Right kidney (tissue), 1 donor: ENCODE data around the gene TUBG1.
A peak's percentile ranks its signal among the peaks of the same experiment; 100 is the strongest.

Experiments
- DNase-seq: peaks from one replicate; pipeline ENCODE4 v3.0.0-alpha.2; 2016

Gene TUBG1

DNA sequence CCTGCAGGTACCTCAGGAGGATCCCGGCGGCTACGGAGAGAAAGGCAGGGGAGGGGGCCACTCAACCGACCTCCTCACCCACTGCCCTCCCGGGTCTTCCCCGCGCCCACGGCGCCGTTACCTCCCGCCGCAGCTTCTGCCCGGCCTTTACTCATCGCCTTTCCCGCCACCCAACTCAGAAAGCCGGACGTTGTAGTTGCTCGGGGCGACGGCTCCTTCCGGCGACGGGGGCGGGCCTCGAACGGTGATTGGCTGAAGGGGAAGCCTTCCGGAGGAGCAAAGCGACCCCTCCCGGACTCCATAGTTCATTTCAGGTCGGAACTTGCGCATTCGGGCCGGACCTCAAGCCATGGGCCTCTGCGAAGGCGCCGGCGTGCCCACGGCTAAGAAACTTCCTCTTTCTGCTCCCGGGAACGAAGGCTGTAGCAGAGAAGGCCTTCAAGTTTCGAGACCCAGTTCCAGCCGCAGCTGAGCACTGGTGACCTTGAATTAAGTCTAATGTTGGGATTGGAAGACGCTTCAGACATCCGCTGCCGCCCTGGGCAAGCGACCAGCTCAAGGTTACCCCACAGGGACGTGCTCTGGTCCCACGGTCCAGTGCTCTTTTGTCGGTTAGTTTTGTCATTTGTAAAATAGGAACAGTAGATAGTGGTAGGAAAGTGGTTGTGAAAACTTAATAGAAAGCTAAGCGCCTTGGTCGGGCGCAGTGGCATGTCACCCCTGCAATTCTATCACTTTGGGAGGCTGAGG lies 31.8 kb upstream of the TUBG1 start, which contains the start of gene PSMC3IP:
TSS of gene PSMC3IP (minus strand) at position 198 of the 750 bp plus-strand sequence. CDS start at position 155, 43 bp downstream.
- DNase-seq, result peak; percentile 88

DNA sequence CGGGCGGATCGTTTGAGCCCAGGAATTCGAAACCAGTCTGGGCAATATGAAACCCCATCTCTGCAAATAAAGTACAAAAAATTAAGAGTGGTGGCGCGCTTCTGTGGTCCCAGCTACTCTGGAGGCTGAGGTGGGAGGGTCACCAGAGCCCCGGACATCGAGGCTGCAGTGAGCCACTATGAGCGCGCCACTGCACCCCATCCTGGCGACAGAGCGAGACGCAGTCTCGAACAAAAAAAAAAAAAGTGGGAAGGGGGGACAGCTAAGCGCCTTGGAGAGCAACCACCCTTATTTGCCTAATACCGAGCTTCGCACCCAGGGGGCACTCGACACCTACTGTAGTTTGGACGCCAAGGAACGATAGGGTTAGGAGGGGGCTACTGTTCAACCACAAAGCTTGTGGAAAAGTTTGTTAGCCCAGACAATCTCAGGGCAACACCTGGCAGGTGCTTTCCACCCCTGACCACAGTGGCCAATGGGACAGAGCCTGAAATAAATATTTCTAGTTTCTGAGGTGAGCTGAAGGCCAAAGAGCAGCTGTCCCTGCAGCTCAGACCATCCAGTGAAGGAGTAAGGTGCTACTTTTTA lies 31.1 kb upstream of the TUBG1 start:
- DNase-seq, result no peak

DNA sequence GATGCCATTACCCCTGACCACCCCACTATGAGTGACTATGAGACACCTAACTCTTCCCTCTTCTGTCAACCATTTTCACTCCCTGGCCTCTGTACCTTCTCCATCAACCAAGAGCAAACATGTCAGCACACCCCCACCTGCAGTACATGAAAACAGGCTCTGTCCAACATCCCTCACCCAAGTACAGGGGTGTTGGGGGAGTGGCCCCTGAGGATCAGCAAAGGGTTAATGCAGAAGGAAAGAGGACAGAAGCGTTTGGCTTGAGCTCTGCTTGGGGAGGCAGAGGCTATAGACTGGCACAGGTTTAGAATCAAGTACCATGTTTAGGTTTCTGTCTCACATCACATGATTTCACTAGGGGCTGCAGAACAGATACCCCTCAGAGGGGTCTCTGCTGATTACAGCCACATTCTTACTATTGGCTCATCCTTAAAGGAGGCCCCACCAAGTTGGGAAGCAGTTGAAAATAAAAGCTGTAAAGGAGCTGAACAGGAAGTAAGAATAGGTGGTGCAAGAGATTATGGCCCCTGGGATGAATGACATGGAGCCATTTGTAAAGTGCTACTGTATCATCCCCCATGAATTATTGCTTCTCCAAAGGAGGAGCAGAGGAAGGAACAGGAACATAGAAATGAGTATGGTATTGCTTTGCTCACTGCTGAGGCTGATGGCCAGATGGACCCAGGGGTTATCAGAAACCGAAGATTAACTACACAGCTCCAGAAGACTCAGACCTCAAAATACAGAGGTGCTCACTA lies 29.5 kb upstream of the TUBG1 start:
- no peak for DNase-seq

DNA sequence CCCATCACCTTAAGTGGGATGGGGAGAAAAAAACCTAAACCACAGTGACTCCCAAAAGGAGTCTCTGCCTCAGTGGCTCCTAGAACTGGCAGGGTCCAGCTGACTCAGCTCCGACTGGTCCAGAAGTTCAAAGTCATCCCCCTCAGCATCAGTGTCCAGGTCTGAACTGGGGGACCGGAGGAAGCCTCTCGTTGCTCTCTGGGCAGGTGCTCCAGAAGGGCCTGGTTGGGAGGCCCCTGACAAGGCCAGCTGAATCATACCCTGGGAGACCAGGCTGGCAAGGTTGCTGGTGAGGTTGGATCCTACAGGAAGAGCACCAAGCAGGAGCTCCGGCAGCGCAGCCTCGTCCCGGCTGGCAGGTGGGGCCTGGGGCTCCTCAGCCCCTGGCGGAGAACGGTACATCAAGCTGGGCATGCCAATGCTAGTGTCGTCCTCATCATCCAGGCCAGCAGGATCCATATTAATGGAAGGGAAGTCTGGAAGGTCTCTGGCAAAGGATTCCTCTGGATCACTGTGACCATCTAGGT lies 27.7 kb upstream of the TUBG1 start:
- no peak for DNase-seq

DNA sequence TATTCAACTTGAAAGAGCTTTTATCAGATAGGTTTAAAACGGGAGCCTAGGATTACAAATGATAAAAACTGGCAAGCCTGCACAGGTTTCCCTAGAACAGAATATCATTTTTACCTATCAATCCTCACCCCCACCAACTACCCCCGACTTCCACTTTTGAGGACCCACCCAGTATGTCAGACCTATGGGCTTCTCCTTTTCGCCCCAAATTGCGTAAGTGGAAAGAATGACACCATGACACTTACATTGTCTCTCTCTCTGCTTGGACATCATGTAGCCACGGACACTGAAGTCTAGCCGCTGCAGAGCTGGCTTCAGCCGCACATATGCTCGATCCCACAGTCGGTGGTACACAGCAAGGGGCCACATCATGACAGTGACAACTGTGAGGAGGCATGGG lies 24.6 kb upstream of the TUBG1 start:
- DNase-seq, result no peak

DNA sequence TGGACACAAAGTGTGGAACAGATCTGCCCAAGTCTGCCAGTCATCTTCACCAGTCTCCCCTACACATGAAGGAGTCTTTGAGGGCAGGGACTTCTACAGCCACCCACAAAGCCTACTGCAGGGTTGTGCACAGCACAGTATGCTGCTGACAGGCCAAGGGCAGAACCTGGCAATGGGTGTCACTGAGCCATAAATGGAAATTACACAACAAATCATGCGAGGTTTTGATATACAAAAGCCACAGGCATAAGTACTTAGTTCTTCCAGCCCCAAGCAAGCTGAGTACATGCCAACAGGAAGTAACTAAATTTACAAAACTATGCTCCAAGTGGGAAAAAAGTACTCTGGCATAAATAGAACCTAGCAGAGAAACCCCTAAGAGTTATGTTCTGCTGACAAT lies 24.1 kb upstream of the TUBG1 start:
- DNase-seq, result no peak

DNA sequence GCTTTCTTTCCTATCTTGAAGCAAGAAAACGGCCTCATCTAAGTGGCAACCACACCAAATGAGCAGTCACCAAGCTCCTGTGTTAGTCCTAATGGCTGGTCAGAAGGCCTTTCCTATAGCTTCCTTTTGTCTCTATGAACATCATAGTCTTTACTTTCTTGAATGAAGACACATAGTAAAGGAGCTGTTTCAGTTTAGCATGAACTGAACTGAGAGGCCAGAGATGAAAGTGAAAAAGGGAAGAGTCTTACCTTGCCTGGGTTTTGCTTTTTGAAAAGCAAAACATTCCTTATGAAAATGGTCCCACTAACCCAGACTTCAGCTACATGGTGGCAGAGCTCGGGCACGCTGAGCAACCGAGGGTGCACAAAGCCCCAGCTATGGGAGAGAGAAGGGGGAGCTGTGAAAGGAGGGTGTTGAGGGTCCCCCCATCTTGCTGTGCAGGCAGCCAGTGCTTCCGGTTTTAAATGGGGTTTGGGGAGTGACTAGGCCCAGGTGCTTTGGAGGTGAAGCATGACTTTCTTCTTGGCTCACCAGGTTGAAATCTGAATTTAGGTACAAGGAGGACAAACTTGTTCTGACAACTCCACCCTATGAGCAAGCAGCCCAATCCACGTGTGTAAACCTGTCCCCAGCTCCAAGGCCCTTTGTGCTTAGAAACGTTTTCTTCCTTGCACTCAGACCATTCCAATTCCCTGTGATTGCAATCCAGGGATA lies 22.8 kb upstream of the TUBG1 start:
- DNase-seq, result no peak

DNA sequence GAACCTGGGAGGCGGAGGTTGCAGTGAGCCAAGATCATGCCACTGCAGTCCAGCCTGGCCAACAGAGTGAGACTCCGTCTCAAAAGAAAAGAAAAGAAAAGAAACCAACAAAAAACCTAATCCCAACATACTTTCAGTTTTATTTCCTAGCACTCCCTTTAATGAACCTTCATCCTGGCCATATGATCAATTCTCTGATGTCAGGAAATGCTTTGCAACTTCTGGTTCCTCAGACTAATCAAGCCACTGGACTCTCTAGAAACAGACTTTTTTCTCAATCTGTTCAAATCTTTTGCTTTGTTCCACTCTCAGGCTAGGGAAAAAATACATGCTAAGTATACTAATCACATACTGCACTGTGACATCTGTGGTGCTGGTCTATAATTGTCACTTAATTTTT lies 18.6 kb upstream of the TUBG1 start:
- no peak for DNase-seq

DNA sequence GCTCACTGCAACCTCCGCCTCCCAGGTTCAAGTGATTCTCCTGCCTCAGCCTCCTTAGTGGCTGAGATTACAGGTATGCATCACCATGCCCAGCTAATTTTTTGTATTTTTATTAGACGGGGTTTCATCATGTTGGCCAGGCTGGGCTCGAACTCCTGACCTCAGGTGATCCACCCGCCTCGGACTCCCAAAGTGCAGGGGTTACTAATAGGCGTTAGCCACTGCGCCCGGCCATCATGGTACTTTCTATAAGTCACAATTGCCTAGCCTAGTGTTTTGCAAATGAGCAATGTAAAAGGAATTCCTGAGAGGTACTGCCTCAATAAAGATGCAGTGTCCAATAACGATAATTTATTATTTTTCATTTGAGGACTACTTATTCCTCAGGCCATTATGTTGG lies 18.1 kb upstream of the TUBG1 start:
- no peak for DNase-seq

DNA sequence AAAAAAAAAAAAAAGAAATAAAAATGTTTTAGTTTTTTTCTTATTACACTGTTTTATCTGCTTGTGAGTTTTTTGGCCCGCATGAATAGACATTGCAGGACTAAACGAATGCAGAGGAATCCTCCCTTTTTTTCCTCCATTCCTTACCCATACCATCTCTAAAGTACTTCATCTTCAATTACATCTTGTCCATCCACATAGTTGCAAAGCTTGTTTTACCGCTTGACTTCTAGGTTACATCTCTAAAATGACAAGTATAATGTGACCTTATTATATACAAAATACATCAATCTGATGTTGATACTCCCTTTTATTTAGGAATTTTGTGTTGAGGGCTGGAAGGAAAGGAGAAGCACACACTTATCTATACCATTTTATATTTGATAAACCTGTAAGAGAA lies 13.1 kb upstream of the TUBG1 start:
- no peak for DNase-seq

DNA sequence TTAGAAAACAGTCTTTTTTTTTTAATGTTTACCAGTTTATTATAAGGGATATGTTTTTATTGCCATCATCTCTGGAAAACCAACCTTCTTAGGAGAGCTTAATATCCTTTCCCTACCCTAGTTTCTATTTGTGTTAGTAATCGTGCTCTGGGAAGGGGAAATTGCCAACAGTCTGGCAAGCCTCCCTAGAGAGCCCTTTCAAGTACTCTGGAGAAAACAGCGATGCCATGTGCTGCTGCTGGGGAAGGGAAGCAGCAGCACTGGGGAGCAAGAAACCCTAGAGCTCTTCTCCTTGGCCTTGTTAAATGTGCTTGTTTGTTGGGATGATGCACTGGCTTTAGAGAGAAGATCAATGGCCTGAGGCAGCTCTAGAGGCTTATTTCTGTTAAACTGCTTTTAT lies 10.6 kb upstream of the TUBG1 start:
- DNase-seq, result no peak

DNA sequence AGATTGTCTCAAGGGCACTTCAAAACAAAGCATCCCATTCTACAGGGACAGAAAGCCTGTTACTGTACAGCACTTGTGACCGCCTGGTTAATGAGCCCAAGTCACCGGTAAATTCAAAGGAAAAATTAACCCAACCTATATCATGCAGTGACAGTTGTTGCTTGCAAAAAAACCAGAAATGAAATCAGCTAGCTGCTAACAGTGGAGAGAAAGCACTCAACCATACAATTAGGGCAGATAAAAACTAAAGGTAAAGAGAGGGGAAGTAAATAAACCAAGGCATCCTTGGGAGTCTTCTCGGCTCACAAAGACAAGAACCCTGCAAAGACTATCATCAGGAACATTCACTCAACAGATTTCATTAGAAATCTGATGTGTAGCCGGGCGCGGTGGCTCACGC lies 6.2 kb upstream of the TUBG1 start:
- DNase-seq, result no peak

DNA sequence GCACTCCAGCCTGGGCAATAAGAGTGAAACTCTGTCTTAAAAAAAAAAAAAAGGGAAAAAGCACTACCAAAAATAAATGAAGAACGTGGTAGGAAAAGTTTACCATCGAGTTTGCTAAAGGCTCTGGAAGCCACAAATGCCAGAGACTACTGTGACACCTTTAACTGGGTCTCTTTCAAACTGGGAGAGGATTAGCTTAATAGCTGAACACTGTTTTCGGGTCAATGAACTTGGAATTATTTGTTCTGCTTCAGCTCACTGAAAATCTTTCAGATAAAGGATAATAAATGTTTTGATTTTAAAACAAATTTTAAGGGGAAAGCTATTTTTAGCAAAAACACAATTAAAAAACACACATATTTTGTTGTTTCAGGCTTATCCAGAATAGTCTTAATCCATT lies 1.7 kb upstream of the TUBG1 start:
- DNase-seq, result no peak

DNA sequence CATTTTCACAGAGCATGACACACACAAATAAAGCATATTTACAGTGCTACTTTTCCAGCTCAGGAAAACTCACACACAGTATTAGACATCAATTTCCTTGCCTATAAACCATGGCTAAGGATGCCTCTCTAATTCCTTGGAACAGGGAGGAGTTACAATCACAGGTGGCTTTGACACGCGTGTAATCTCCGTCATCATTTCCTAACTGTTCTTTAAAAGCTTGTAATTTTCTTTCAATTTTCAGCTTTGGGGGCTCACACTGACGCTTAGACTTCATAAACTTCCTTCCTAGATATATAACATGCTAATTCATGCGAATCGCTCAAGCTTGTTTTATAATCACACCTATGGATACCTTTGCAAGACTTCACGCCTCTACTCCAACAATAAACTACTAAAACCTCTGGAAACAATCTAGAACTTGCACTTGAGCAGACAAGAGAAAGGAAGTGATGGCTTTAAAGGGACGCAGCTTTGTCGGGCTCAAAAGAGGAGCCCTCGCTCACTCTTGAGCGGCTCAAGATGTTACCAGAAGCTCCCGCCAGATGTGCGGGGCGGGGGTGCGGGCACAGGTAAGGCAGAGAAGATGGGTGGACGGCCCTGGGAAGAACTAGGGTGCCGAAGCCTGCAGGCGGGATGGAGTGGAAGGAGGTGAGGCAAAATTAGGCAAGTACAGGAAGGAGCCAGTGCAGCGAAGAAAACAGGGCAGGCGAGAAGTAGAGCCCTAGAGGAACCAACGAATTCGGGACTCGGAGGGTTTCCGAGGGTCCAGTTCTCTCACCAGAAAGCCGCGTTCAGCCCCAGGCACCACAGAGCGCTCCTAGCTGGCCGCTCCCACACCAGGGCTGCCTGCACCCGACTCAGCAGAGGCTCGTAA lies 940 bp upstream of the TUBG1 start:
- no peak for DNase-seq

DNA sequence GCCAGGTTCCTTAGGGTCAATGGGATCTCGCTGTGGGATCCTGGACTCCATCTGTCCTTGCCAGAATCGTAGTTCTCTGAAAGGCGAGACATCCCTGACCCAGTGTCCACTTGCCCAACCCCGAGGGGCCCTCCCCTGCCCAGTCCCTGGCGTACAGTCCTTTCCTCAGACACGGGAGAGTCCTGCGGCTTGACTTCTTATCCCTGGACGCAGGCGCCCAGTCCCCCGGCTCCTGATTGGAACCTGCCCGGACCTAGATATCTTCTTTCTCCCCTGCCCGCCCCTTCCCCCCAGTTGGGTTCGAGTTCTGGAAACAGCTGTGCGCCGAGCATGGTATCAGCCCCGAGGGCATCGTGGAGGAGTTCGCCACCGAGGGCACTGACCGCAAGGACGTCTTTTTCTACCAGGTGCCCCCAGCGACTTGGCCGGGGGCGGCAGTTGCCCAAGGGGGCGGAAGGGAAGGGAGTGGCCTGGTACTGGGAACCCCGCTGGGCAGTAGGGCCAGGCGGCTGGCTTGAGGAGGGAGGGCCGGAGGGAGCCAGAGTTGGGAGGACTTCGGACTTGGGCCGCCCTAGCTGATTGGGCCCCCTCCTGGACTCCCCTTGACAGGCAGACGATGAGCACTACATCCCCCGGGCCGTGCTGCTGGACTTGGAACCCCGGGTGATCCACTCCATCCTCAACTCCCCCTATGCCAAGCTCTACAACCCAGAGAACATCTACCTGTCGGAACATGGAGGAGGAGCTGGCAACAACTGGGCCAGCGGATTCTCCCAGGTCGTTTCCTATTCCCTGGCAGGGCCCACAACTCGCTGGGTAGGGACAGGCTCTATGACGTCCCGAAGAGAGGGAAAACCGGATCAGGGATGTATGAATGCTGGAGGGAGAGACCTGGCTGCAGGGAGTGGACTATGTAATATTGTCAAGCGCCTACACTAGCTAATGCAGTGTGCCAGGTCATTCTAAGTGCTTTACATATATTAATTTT lies 625 bp downstream of the TUBG1 start:
- DNase-seq, result peak; percentile 16

DNA sequence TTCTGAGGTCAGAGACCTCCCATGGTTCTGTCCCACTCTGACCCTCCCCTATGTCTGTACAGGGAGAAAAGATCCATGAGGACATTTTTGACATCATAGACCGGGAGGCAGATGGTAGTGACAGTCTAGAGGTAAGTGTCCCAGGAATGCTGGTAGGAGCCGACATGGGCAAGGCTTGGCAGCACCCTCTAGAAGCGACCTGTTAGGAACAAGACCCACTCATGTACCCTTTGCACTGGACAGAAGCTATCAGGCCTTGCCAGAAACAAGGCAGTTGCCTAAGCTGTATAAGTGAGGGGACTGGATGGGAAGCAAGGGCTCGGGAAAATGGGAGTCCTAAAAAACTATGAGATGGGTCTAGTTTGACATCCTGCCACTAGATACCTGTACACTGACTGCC lies 2.5 kb downstream of the TUBG1 start:
- DNase-seq, result no peak

DNA sequence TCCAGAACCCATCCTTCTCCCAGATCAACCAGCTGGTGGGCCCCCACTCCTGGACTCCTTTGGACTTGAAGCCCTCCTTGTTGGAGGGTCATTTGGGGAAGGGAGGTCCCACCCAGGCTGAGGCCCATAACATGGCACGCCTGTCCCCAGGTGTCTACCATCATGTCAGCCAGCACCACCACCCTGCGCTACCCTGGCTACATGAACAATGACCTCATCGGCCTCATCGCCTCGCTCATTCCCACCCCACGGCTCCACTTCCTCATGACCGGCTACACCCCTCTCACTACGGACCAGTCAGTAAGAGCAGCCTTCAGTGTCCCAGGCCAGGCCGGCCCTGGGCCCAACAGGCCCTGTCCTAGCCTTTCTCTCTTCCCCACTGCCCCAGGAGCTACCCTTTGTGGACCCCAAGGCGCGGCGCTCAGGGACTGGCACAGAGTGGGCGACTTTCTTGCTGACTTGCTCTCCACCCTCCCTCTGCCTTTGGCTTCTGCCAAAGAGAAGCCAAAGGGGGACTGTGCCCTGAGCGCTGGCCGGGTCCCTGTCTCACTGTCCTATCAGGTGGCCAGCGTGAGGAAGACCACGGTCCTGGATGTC lies 4.3 kb downstream of the TUBG1 start:
- DNase-seq, result no peak

DNA sequence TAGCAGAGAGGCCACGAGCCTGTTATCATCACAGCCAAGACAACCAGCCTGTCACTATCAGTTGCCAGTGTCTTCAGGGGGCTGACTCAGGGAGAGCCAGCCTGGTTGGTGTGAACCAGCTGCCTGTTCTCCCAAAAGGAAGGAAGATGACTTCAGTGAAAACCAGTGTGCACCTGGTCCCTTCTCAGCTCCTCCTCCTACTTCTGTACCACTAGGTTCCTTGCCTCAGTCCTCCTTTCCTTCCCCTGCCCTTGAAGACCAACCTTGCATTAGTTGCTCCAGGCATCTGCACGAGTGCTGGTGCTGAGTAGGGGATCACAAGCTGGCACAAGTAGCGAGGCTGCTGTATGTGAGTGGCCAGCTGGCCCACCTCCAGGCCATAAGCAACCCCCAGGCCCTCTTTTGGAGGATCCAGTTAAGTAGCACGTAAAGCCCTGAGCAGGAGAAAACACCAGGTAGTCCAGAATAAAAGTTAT lies 8.5 kb downstream of the TUBG1 start:
- no peak for DNase-seq

DNA sequence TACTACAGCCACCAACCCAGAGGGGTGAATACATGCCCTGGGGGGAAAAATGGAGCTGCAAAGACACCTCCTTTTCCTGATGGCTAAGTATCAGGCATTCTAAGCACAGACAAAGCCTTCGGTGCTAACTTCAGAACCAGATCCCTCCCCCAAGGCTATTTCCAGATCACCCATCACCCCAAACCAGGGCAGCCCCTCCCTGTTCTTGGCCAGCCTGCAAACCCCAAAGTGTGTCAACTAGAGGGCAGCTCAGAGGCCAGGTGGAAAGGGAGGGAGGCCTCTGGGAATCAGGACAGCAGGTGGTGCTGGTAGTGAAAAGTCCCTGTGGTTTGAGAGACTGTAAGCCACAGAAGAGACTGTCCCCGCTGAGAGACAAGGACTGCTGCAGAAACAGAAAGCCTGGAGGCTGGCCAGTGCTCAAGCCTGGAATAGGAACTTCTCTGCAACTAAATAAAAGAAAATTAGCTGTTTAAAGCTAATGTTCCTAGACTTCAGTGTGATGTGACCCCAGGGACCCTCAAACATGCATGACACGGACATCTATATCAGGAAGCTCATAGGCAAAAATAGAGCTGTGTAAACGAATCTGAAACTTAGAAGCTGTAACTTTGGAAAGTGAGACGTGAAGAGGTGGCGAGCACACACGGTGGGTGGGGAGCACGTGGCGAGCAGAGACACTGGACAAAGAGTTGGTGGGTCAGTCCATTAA lies 9.1 kb downstream of the TUBG1 start:
- DNase-seq, result no peak
